Measurements from ENCODE around the gene LMO1.

The LMO1 gene

DNA sequence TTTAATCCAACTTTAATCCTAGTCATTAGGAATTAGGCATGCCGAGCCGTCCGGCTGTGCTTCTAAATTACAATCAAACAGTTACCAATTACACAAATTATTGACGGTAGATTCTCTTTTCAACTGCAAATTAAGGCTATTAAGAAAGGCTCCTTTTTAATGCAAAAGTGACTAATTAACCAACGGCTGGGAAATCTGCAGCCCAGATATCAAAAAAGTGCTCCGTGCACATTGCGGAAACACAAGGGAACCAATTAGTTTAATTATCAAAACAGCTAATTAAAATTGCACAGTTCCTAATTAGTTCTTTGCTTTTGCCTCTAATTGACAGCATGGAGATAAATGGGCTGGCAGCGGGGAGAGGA, 19.4 kb upstream of the LMO1 start:
- ATAC-seq (ENCODE audit: low read depth) (no peak), DNase-seq (ENCODE audit: low spot score in 2 of 2) (no peak)
- Mint-ChIP-seq H3K4me3 (no peak overlapping the region), H3K9me3 (no peaks in the 10 kb centered on the region), H3K36me3 (no peaks in the 10 kb centered on the region), H3K27ac (no peak overlapping the region), H3K4me1 (no peaks in the 10 kb centered on the region), H3K27me3 (peaks cover 8% of the 10 kb centered on the region)

DNA sequence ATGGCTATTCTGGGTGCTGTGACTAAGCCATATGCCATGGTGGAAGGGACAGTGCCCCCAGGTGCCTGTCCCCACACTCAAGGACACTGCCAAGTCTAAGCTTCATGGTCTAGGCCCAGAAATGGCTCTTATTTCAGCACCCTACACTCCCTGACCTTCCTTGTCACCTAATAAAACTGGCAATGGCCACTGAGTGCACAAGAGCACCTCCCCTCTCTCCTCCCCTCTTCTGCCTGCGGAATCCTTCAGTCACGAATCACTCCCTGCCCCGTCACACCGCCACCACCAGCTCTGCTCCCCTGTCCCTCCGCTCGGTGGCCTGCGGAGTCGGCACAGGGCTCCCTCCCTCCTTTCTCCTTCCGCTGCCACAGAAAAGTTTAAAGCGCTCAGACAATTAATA, 19.0 kb upstream of the LMO1 start:
- DNase-seq (ENCODE audit: low spot score in 2 of 2) = no peak
- H3K27ac Mint-ChIP-seq = no peak overlapping the region
- H3K27me3 Mint-ChIP-seq = peaks cover 8% of the 10 kb centered on the region
- no peak overlapping the region for H3K4me3 Mint-ChIP-seq
- H3K36me3 Mint-ChIP-seq = no peaks in the 10 kb centered on the region
- H3K9me3 Mint-ChIP-seq = no peaks in the 10 kb centered on the region
- ATAC-seq (ENCODE audit: low read depth) = no peak
- no peaks in the 10 kb centered on the region for H3K4me1 Mint-ChIP-seq

DNA sequence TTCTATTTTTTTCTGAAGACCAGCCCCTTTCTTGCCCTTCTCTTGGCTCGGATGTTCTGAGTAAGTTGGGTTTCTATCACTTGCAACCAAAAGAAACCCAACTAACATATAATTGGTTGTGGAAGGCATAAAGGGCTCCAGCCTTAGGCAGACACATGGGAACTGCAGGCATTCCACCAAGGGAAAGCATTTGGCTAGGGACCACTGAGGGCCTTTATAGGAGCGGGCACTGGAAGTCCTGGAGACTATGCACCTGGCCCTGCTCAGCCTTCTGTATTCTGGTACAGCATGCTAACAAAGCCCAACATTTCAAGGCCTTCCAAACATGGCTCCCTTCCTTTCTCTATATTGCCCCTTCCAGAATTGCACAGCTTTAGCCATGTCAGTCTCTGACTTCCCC, 17.6 kb upstream of the LMO1 start:
- no peak for ATAC-seq (ENCODE audit: low read depth)
- no peak overlapping the region for H3K27ac Mint-ChIP-seq
- peaks cover 5% of the 10 kb centered on the region for H3K4me1 Mint-ChIP-seq
- H3K9me3 Mint-ChIP-seq = no peaks in the 10 kb centered on the region
- H3K4me3 Mint-ChIP-seq = no peak overlapping the region
- peaks cover 8% of the 10 kb centered on the region for H3K27me3 Mint-ChIP-seq
- no peak for DNase-seq (ENCODE audit: low spot score in 2 of 2)
- H3K36me3 Mint-ChIP-seq = no peaks in the 10 kb centered on the region

DNA sequence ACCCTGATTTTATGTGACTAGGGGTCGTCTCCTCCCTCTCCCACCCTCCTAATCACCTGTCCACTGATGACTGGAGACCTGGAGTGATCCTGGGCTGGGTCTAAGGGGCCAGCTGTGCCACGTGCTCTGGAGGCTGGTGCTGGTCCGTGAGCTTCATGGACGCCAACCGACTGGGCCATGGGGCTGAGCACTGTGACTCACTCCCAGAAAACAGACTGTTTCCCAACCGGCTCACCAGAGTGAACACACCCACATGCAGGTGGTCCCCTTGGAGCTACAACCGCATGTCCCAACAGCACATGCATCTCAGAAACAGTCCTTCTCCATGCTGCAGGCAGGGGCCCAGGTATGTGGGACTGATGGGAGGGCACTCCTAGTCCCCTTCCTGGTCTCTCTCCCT, 14.0 kb upstream of the LMO1 start:
- no peak overlapping the region for H3K27ac Mint-ChIP-seq
- H3K27me3 Mint-ChIP-seq = peaks cover 6% of the 10 kb centered on the region
- H3K9me3 Mint-ChIP-seq = peaks cover 2% of the 10 kb centered on the region
- no peaks in the 10 kb centered on the region for H3K36me3 Mint-ChIP-seq
- DNase-seq (ENCODE audit: low spot score in 2 of 2) (no peak), ATAC-seq (ENCODE audit: low read depth) (no peak)
- no peak overlapping the region for H3K4me3 Mint-ChIP-seq
- peaks cover 5% of the 10 kb centered on the region for H3K4me1 Mint-ChIP-seq

DNA sequence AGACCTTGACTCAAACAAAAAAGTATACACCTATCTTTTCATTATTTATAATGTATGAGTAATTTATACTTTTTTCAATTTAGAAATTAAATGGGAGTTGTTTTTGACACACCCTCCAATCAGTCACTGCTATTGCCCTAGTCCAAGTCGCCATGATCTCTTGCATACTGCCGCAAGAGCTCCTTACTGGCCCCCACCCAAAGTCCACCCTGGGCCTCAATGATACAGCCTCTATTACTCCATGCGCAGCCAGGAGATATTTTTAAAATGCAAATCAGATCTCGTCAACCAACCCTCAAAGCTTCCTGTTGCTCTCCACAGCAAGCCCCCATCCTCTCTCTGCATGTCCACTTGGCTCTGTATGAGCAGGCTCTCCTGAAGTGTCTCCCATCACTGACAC, 12.8 kb upstream of the LMO1 start:
- Mint-ChIP-seq H3K4me1 (peaks cover 5% of the 10 kb centered on the region), H3K36me3 (no peaks in the 10 kb centered on the region), H3K9me3 (peaks cover 2% of the 10 kb centered on the region), H3K27ac (no peak overlapping the region), H3K27me3 (peaks cover 8% of the 10 kb centered on the region), H3K4me3 (no peak overlapping the region)
- DNase-seq (ENCODE audit: low spot score in 2 of 2) (no peak), ATAC-seq (ENCODE audit: low read depth) (no peak)

DNA sequence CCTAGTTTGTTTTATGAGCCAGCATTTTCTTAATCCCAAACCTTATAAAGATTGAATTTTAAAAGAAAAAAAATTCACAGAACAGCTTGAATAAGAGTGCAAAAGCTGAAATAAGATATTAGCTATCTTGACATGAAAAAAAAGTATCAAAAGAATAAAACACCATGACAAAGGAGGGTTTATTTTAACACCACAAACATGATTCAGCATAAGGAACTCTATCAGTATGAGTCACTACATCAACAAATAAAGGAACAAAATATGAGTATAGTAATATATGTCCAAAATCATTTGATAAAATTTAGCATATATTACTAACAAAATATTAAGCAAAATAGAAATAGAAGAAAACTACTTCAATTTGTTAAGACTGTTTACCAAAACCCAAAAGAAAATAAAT, 9.6 kb upstream of the LMO1 start:
- H3K27ac Mint-ChIP-seq = no peak overlapping the region
- no peak overlapping the region for H3K4me3 Mint-ChIP-seq
- DNase-seq (ENCODE audit: low spot score in 2 of 2) = no peak
- H3K4me1 Mint-ChIP-seq = peaks cover 10% of the 10 kb centered on the region
- H3K27me3 Mint-ChIP-seq = peaks cover 8% of the 10 kb centered on the region
- ATAC-seq (ENCODE audit: low read depth) = no peak
- H3K36me3 Mint-ChIP-seq = no peaks in the 10 kb centered on the region
- H3K9me3 Mint-ChIP-seq = peaks cover 2% of the 10 kb centered on the region

DNA sequence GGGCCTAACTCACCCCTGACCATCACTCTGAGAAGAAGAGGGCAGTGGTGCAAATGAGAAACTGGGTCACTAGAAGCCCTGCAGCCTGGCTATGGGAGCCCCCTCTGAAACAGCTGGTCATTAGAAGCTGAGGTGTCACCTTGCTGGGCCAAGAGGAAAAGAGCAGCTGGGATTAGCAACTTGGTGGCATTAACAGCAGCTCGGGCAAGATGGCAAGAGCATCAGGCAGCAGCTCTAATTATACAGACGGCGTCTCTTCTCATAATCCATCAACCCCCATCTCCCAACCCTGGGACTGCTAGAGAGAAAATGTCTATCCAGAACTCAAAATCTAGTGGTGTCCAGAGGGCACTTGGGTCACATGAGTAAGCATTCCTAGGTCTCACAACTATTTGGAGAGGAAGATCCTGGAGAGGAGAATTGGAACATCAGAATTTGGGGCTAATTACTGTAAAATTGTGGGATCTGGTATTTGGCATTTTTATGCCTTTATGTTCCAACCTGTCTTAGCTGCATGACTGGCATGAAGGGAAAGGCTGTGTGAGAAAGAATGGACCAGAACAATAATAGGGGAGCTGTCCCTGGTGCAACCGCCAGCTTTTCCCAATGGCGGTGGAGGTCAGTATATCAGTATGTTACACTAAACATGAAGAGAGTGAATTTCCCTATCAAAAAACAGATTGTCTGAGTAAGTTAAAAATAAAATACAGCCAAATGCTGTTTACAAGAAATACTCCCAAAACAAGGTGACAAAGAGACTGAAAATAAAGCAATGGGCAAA, 7.6 kb upstream of the LMO1 start:
- ATAC-seq (ENCODE audit: low read depth) (no peak), DNase-seq (ENCODE audit: low spot score in 2 of 2) (no peak)
- Mint-ChIP-seq H3K27ac (no peak overlapping the region), H3K36me3 (no peaks in the 10 kb centered on the region), H3K9me3 (peaks cover 2% of the 10 kb centered on the region), H3K4me1 (peaks cover 5% of the 10 kb centered on the region), H3K4me3 (no peak overlapping the region), H3K27me3 (peaks cover 10% of the 10 kb centered on the region)

DNA sequence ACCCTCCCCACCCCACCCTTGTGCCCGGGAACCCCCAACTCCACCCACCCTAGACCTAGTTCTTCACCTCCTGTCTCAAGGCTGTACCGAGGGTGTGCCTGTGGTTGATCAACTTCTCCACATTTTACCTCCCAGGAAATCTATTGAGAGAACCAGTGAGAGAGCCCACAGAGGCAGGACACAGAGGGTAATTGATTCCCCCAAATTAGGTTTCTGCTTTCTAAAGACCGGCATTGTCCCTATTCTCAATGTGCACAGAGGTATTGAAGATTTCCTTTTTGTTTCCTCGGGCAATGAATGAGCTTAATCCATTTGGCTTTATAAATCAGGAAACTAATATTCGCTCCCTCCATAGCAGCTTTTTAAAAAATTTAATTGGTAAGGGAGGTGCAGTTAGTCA, 6.0 kb upstream of the LMO1 start:
- Mint-ChIP-seq H3K4me1 (peaks cover 5% of the 10 kb centered on the region), H3K36me3 (no peaks in the 10 kb centered on the region), H3K9me3 (peaks cover 2% of the 10 kb centered on the region), H3K4me3 (no peak overlapping the region), H3K27ac (no peak overlapping the region), H3K27me3 (peaks cover 15% of the 10 kb centered on the region)
- ATAC-seq (ENCODE audit: low read depth) (no peak), DNase-seq (ENCODE audit: low spot score in 2 of 2) (no peak)

DNA sequence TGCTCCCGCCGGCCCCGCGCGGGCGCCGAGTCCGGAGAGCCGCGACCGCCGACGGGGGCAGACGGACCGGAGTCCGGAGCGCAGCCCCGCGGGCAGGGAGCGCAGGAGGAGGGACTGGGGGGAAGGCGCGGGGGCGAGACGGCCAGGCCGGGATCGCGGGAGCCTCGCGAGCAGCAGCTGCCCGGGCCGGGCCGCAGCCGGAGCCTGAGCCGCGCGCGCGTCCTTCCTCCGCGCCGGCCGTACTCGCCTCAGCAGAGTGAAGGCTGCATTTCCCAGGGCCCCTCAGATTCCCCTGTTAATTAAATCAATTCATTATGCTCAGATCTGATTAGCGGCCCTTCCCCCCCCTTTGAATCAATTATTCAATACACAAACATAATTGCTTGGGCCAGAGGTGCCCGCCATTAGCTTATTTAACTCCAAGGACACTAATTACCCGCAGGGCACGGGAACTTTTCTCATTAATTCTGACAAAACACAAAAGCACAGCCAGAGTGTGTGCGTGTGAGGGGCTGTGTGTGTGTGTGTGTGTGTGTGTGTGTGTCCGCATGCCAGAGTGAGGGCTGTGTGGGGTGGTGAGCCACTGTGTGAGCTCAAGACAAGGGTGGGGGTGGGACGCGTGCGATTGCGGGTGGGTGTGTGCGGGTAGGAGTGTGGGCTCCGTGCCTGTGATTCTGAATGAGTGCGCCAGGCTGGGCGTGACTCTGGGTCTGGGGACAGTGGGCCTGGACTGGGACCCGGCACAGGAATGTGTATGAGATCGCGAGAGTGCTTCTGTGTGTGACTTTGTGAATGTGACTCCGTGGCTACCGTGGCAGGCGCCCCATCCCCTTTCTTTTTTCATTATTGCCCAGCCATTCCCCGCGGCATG, 5.1 kb upstream of the LMO1 start:
- Mint-ChIP-seq H3K4me1 (peaks cover 9% of the 10 kb centered on the region), H3K9me3 (no peaks in the 10 kb centered on the region), H3K27me3 (peaks cover 18% of the 10 kb centered on the region), H3K4me3 (peak overlapping the region; percentile 53), H3K27ac (no peak overlapping the region), H3K36me3 (no peaks in the 10 kb centered on the region)
- DNase-seq (ENCODE audit: low spot score in 2 of 2) = no peak
- ATAC-seq (ENCODE audit: low read depth) = peak; percentile 15

DNA sequence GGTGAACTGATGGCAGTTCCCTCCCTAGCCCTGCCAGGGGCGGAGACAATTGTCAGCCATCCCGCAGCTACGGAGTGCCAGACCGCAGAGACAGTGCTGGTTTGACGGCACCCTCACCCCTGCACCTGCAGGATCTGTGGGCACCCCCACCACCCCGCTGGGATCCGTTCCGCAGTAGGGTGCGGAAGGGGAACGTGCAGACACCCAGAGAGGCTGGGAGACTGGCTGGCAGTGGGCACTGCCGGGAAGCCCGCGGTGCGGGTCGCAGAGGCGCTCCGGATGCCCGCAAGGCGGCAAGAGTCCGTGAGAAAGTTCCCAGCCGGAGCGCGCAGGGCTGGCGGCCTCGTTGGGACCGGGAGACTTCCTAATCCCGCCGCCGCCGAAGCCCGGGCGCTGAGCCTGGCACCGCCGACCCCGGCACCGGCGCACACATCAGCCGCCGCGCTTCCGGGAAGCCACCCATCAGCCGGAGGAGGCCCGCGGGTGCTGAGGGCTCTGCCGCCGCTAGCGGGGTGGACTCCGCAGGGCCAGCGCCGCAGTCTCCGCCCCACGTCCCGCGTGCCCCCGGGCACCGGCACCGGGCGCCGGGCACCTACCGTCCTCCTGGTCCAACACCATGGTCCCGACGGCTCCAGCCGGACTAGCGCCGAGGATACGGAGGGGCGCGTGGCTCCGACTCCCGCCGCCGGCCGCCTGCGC, 4.3 kb upstream of the LMO1 start:
- Mint-ChIP-seq H3K36me3 (no peaks in the 10 kb centered on the region), H3K27ac (no peak overlapping the region), H3K9me3 (no peaks in the 10 kb centered on the region), H3K4me3 (peak overlapping the region; percentile 59), H3K4me1 (peaks cover 10% of the 10 kb centered on the region), H3K27me3 (peaks cover 18% of the 10 kb centered on the region)
- ATAC-seq (ENCODE audit: low read depth) (peak; percentile 48), DNase-seq (ENCODE audit: low spot score in 2 of 2) (peak; percentile 24 to 48)

DNA sequence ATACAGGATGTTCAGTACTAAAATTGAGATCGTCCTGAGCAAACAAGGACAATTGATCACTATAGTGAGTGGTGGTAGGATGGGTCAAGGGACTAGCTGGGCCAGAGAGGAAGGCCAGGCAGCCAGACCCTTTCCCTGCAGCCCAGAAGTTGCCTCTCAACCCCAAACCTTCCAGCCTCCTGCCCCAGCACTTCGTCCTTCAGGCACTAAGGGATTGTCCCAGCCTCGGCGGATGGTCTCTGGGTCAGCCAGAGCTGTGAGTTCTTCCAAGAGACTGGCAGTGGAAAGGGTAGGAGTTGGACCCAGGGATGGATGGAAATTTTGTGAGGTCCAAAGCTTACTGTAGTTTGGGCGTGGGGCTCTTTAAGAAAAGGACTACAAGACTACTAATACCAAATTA, 3.6 kb upstream of the LMO1 start:
- H3K4me1 Mint-ChIP-seq = peaks cover 10% of the 10 kb centered on the region
- H3K27me3 Mint-ChIP-seq = peaks cover 18% of the 10 kb centered on the region
- no peaks in the 10 kb centered on the region for H3K36me3 Mint-ChIP-seq
- no peaks in the 10 kb centered on the region for H3K9me3 Mint-ChIP-seq
- ATAC-seq (ENCODE audit: low read depth) = no peak
- H3K4me3 Mint-ChIP-seq = peak overlapping the region; percentile 59
- DNase-seq (ENCODE audit: low spot score in 2 of 2) = no peak
- no peak overlapping the region for H3K27ac Mint-ChIP-seq

DNA sequence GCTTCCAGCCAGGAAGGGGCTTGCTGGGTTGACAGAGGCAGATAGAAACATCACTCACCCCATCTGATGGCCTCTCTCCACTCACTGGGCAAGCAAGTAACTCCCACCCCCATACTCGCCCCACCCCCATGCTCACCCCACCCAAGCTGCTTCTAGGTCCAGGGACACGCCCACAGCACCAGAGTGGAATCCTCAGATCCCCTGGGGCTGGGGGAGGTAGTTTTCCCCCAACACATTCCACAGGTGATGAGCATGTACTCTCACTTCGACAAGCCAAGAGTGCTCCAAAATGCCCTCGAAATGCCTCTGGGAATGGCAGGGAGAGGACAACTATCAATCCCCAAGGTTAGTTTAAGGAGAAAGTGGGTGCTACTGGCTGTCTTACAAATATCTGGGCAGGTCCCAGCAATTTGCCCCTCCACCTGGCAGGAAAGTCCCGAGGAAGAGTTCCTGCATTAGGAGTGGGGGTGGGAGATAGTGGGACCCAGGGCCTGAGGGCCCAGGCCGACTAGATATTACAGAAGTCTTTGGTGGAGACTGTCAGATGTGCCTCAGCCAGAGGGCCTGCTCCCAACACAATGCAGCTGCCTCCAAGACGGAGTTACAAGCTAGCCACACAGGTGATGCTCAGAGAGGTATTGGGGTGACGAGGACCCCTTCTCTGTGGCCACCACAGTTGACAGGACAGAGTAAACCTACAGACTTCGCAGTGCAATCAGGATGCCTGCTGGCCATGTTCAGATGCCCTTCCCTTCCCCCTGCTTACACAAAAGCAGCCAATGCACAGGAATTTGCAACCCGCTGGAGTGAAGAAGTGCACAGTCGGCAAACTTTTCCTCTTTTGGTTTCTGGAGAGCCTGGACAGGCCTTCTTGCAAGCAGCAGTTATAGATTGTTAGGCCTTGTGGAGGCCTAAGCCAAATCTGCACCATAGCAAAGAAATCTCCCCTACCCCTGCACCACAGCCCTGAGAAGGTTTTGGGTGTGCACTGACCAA, 2.9 kb upstream of the LMO1 start:
- Mint-ChIP-seq H3K4me3 (no peak overlapping the region), H3K4me1 (peaks cover 10% of the 10 kb centered on the region), H3K27ac (no peak overlapping the region), H3K9me3 (no peaks in the 10 kb centered on the region), H3K27me3 (peaks cover 23% of the 10 kb centered on the region), H3K36me3 (no peaks in the 10 kb centered on the region)
- ATAC-seq (ENCODE audit: low read depth) = no peak
- no peak for DNase-seq (ENCODE audit: low spot score in 2 of 2)

DNA sequence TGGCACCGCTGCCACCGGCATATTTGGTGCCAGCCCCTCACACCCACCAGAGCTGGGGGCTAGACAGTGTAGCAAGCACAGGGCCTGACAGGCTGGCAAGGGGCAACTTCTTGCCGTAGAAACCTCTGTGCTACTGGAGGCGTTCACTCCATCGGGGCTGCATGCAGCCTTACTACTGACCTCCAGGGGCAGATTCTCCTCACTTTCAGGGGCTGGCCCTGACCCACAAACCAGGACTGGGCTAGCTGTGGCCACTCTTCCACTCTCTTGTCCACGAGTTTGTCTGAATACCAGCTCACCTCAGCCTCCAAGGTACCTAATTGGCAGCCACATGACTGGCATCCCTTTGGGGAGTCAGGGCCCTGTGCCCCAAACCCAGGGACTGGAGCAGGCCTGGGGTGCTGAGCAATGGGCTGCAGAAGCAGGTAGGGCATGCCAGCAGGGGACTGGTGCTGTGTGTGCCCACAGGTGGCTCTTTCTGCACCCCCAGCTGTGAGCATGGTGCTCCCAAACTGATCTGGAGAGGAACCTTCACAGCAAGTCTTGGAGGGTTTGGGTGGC, 2.1 kb upstream of the LMO1 start:
- no peak overlapping the region for H3K4me3 Mint-ChIP-seq
- H3K27ac Mint-ChIP-seq = no peak overlapping the region
- H3K36me3 Mint-ChIP-seq = no peaks in the 10 kb centered on the region
- H3K27me3 Mint-ChIP-seq = peaks cover 29% of the 10 kb centered on the region
- no peaks in the 10 kb centered on the region for H3K9me3 Mint-ChIP-seq
- DNase-seq (ENCODE audit: low spot score in 2 of 2) = no peak
- ATAC-seq (ENCODE audit: low read depth) = no peak
- H3K4me1 Mint-ChIP-seq = peaks cover 10% of the 10 kb centered on the region
